Left colon (tissue), 2 donors: ENCODE measurements around the gene FAM210B. TPM values are rescaled to one million over a fixed set of nuclear protein-coding genes. Genes with fewer than 3 reads are reported as not detected.
"Not testable (repeated sequence)": the region's sequence is repeated elsewhere in the genome, so short reads cannot be mapped to it uniquely, and the experiment has no call there.

Source experiments
- ATAC-seq: fragments of 200-7000 bp; cut with Tn5 transposase; one replicate; pipeline ENCODE4 v1.9.1; 2020; ENCODE audit warnings: mild to moderate bottlenecking, moderate library complexity
- DNase-seq, 2 donors: peaks; one replicate each; pipeline ENCODE4 v3.0.0-alpha.2; 2020
- intact Hi-C, 2 donors: fragments of 100-400 bp; cut with DNase I in 1 of 2; cut with micrococcal nuclease in 1 of 2; formaldehyde crosslinking; loops; one replicate each; pipeline versions ENCODE4 v1.11.2 to v1.14.0; 2022; cut with DNase I, micrococcal nuclease
- total RNA-seq, 2 donors: library from RNA; stranded (reverse); fragmentation: NEBNext Ultra II Directional; extraction: Animal tissue kit (Norgen Biotek cat#: 25700); gene quantifications; one replicate each; pipeline ENCODE4 v1.2.1, GENCODE V29; 2021
- donor health status: DM: no; HTN: no; CAD: no.
- donor health status: DM: yes; HTN: yes; CAD: no.

Gene FAM210B
- total RNA-seq, 2 donors from 2014 or later: 30.2 to 35.3 TPM

- ATAC-seq (no peak), DNase-seq (no peak)
- intact Hi-C loops: no loop called here
Measured at GRCh38 chr20:56388882-56389281, 30.1 kb downstream of the FAM210B start.

- DNase-seq (no peak), ATAC-seq (no peak)
- intact Hi-C loops: no loop called here
Measured at GRCh38 chr20:56389807-56390206, 31.0 kb downstream of the FAM210B start.

- intact Hi-C loops, DNase-seq, ATAC-seq: not testable (repeated sequence)
Measured at GRCh38 chr20:56390396-56390795, 31.6 kb downstream of the FAM210B start.

GRCh38 chr20:56391037-56391436, 32.3 kb downstream of the FAM210B start:
- DNase-seq: no peak
- ATAC-seq: no peak
- intact Hi-C loops: no loop called here

GRCh38 chr20:56391596-56392131, 32.9 kb downstream of the FAM210B start:
- intact Hi-C loops: no loop called here
- ATAC-seq: peak; percentile 50
- DNase-seq: peak in 1 of 2 donors; percentile 23

- intact Hi-C loops: no loop called here
- peak; percentile 91 for ATAC-seq
- peak; percentile 98 to 100 for DNase-seq
Measured at GRCh38 chr20:56392132-56392880, 33.5 kb downstream of the FAM210B start, which contains the start of the genes AURKA and CSTF1. Gene AURKA, minus strand, starts transcription at chr20:56392215. Its CDS starts 4,018 bp downstream, at chr20:56388197. Gene CSTF1, plus strand, starts transcription at chr20:56392645. Its CDS starts 2,908 bp downstream, at chr20:56395553.

GRCh38 chr20:56392881-56393482, 34.2 kb downstream of the FAM210B start:
- ATAC-seq: no peak
- intact Hi-C loops: no loop called here
- no peak for DNase-seq

GRCh38 chr20:56393653-56394052, 34.9 kb downstream of the FAM210B start:
- intact Hi-C loops: no loop called here
- DNase-seq (no peak), ATAC-seq (no peak)

GRCh38 chr20:56395166-56395565, 36.4 kb downstream of the FAM210B start:
- ATAC-seq (no peak), DNase-seq (no peak)
- intact Hi-C loops: no loop called here

GRCh38 chr20:56400001-56400640, 41.3 kb downstream of the FAM210B start:
- ATAC-seq: peak; percentile 57
- intact Hi-C loops: no loop called here
- peak in 1 of 2 donors; percentile 61 for DNase-seq

GRCh38 chr20:56403465-56403864, 44.7 kb downstream of the FAM210B start:
- no peak for DNase-seq
- intact Hi-C loops: no loop called here
- no peak for ATAC-seq

- intact Hi-C loops, DNase-seq, ATAC-seq: not testable (repeated sequence)
Measured at GRCh38 chr20:56405356-56405755, 46.6 kb downstream of the FAM210B start.

- ATAC-seq (no peak), DNase-seq (no peak)
- intact Hi-C loops: no loop called here
Measured at GRCh38 chr20:56406910-56407309, 48.1 kb downstream of the FAM210B start.

GRCh38 chr20:56409521-56409920, 50.7 kb downstream of the FAM210B start:
- intact Hi-C loops: no loop called here
- no peak for DNase-seq
- no peak for ATAC-seq

GRCh38 chr20:56409956-56410355, 51.2 kb downstream of the FAM210B start:
- DNase-seq (no peak), ATAC-seq (no peak)
- intact Hi-C loops: no loop called here

GRCh38 chr20:56411287-56411686, 52.5 kb downstream of the FAM210B start:
- intact Hi-C loops, DNase-seq, ATAC-seq: not testable (repeated sequence)

GRCh38 chr20:56411759-56412472, 53.1 kb downstream of the FAM210B start, which contains the start of gene CASS4:
Gene CASS4, plus strand, starts transcription at chr20:56412260. Its CDS starts 199 bp downstream, at chr20:56412459.
- intact Hi-C loops: no loop called here
- no peak for ATAC-seq
- DNase-seq: no peak

GRCh38 chr20:56412473-56412790, 53.7 kb downstream of the FAM210B start:
- no peak for ATAC-seq
- intact Hi-C loops: no loop called here
- DNase-seq: no peak

- intact Hi-C loops: no loop called here
- ATAC-seq (no peak), DNase-seq (no peak)
Measured at GRCh38 chr20:56412949-56413348, 54.2 kb downstream of the FAM210B start.
